Panc1 (cell line): ENCODE measurements around the gene PCBP4. TPM values are rescaled to one million over a fixed set of nuclear protein-coding genes. Genes with fewer than 3 reads are reported as not detected.

Source experiments
- ATAC-seq: fragments of 200-7000 bp; cut with Tn5 transposase; 2 replicates; pipeline ENCODE4 v1.9.1; 2020; ENCODE audit warnings: mild to moderate bottlenecking, moderate library complexity
- BruUV-seq: library from RNA; stranded (reverse); fragments of 400-500 nt; replicated peaks from 2 replicates; lab custom pipeline; 2021; lab: Mats Ljungman, UMichigan
- CTCF ChIA-PET: fragments of 300-600 bp; sonication (Branson Sonifier 250); formaldehyde crosslinking; loops from one replicate; lab custom pipeline; 2022; ENCODE audit warnings: antibody characterized with exemption; lab: Charles Lee
- POLR2A ChIA-PET: fragments of 300-600 bp; sonication (Branson Sonifier 250); formaldehyde crosslinking; loops from one replicate; lab custom pipeline; 2022; ENCODE audit warnings: antibody characterized with exemption; lab: Charles Lee
- DNase-seq: peaks from one replicate; pipeline ENCODE4 v3.0.0-alpha.2; 2010; ENCODE audit warnings: low read depth, low spot score
- H3K27ac ChIP-seq: 2 replicates; pipeline ENCODE4 v1.5.1; 2011; ENCODE audit warnings: mild to moderate bottlenecking, low read length, inconsistent platforms
- H3K27me3 ChIP-seq: fragments of 200-500 bp; sonication (Bioruptor generic); 2 replicates; pipeline ENCODE4 v1.6.0; 2014; ENCODE audit warnings: low read length, inconsistent platforms; ENCODE audit not compliant: control insufficient read depth, insufficient read depth
- H3K36me3 ChIP-seq: fragments of 200-500 bp; sonication (Bioruptor generic); 2 replicates; pipeline ENCODE4 v1.5.1; 2014; ENCODE audit warnings: inconsistent platforms, mild to moderate bottlenecking, low read length, moderate library complexity; ENCODE audit not compliant: control insufficient read depth, insufficient read depth
- H3K4me1 ChIP-seq: 2 replicates; pipeline ENCODE4 v1.5.1; 2011; ENCODE audit warnings: inconsistent platforms, mild to moderate bottlenecking, low read length, moderate library complexity; ENCODE audit not compliant: control insufficient read depth, insufficient read depth
- H3K4me3 ChIP-seq, 2 experiments: 2 replicates each; pipeline ENCODE4 v1.5.1; 2011 to 2012; ENCODE audit warnings: low read depth in 2 of 2, low read length in 2 of 2, mild to moderate bottlenecking in 2 of 2, inconsistent platforms in 1 of 2, moderate library complexity in 1 of 2
- H3K9me3 ChIP-seq: fragments of 200-500 bp; sonication (Bioruptor generic); 2 replicates; pipeline ENCODE4 v1.5.1; 2014; ENCODE audit warnings: low read depth, mild to moderate bottlenecking, inconsistent platforms, low read length, moderate library complexity; ENCODE audit not compliant: control insufficient read depth, insufficient read depth
- POLR2AphosphoS5 ChIP-seq: IDR thresholded peaks from 2 replicates; pipeline ENCODE4 v1.6.1; 2012; ENCODE audit warnings: mild to moderate bottlenecking, low read depth, low read length, moderate library complexity
- SIN3A ChIP-seq: IDR thresholded peaks from 2 replicates; pipeline ENCODE4 v1.6.1; 2012; ENCODE audit warnings: low read depth, mild to moderate bottlenecking, low read length, moderate library complexity, borderline replicate concordance; ENCODE audit not compliant: insufficient read depth
- TCF7L2 ChIP-seq: IDR thresholded peaks from 2 replicates; pipeline ENCODE4 v1.6.1; 2011; ENCODE audit warnings: mild to moderate bottlenecking, low read depth, low read length, inconsistent platforms
- in situ Hi-C: cut with HindIII; loops from 2 replicates; pipeline ENCODE4 v1.10.0; 2016; ENCODE audit warnings: low sequenced_read_pairs, low pct_unique_long_range_greater_than_20kb
- intact Hi-C: fragments of 100-400 bp; cut with micrococcal nuclease; formaldehyde crosslinking; loops from one replicate; pipeline ENCODE4 v1.10.0; 2022; ENCODE audit not compliant: unreplicated experiment
- total RNA-seq: library from RNA; stranded (reverse); gene quantifications from one replicate; pipeline ENCODE4 v1.2.1, GENCODE V29; 2021; ENCODE audit not compliant: unreplicated experiment
- TF ChIP-seq, protein P1 (sequence below), 2 experiments: IDR thresholded peaks; 2 replicates each; pipeline ENCODE4 v1.6.1; 2011 to 2012; ENCODE audit warnings: low read depth in 2 of 2, control low read depth in 1 of 2, low read length in 1 of 2, mild to moderate bottlenecking in 1 of 2, moderate library complexity in 1 of 2; ENCODE audit not compliant: insufficient read depth in 1 of 2
- TF ChIP-seq, protein P2 (sequence below): fragments of 450-650 bp; IDR thresholded peaks from 2 replicates; pipeline ENCODE4 v1.5.1; 2017; ENCODE audit warnings: mild to moderate bottlenecking

The PCBP4 gene
- total RNA-seq, 1 experiment from 2014 or later: 58.0 TPM

DNA sequence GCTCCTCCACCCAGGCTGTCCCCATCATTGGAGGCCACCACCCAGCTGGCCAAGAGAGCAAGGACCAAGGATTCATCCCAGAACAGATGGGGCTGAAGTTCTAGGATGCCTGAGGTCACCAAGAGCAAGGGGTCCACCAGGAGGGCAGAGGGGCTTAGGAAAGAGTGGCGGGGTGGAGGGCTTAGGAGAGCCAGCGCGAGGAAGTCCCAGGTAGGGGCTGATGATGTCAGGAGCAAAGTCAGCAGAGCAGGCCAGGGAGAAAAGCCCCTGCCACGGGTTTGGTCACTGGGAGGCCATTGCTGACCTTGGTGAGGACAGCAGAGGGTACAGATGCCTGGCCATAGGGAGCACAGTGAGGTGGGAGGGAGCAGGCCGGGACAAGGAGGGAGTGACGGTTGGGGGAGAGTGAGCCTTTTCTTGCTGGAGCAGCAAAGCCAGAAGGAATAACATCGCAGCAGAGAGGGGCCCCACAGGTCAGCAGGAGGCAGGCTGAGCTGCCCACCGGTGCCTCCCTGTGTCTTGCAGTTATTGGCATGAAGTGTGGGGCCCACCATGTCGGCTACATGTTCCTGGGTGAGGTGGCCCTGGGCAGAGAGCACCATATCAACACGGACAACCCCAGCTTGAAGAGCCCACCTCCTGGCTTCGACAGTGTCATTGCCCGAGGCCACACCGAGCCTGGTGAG lies 19.9 kb downstream of the PCBP4 start:
- CTCF ChIA-PET: no interaction called here
- intact Hi-C loops: no loop called here
- in situ Hi-C loops: no loop called here

DNA sequence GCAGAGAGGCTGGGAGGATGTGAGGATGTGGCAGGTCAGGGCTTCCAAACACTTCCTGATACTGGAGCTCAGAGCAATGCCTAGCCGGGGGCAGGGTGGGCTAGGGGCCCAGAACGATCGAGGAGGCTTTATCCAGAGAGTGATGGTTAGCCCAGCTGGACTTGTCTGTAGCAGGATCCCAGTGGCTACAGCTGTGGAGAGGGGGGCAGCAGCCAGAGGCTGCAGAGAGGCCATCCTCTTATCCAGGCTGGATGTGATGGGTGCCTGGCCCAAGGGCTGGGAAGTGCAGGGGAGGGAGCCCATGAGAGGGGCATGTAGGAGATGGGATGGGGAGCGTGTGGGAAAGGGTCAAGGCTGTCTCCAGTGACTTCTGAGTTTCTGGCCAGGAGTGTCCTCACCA lies 20.5 kb downstream of the PCBP4 start:
- no peaks in the 10 kb centered on the region for H3K9me3 ChIP-seq
- H3K27me3 ChIP-seq: no peaks in the 10 kb centered on the region
- no peak overlapping the region for H3K4me3 ChIP-seq
- TF ChIP-seq, protein P1, sequence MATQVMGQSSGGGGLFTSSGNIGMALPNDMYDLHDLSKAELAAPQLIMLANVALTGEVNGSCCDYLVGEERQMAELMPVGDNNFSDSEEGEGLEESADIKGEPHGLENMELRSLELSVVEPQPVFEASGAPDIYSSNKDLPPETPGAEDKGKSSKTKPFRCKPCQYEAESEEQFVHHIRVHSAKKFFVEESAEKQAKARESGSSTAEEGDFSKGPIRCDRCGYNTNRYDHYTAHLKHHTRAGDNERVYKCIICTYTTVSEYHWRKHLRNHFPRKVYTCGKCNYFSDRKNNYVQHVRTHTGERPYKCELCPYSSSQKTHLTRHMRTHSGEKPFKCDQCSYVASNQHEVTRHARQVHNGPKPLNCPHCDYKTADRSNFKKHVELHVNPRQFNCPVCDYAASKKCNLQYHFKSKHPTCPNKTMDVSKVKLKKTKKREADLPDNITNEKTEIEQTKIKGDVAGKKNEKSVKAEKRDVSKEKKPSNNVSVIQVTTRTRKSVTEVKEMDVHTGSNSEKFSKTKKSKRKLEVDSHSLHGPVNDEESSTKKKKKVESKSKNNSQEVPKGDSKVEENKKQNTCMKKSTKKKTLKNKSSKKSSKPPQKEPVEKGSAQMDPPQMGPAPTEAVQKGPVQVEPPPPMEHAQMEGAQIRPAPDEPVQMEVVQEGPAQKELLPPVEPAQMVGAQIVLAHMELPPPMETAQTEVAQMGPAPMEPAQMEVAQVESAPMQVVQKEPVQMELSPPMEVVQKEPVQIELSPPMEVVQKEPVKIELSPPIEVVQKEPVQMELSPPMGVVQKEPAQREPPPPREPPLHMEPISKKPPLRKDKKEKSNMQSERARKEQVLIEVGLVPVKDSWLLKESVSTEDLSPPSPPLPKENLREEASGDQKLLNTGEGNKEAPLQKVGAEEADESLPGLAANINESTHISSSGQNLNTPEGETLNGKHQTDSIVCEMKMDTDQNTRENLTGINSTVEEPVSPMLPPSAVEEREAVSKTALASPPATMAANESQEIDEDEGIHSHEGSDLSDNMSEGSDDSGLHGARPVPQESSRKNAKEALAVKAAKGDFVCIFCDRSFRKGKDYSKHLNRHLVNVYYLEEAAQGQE (IDR thresholded peaks at IDR 0.05; ENCODE audit: insufficient read depth in 1 of 2, low read depth in 2 of 2, low read length in 1 of 2): no peak
- TF ChIP-seq POLR2AphosphoS5: no peak
- TF ChIP-seq SIN3A: no peak
- TF ChIP-seq TCF7L2: no peak
- TF ChIP-seq, protein P2, sequence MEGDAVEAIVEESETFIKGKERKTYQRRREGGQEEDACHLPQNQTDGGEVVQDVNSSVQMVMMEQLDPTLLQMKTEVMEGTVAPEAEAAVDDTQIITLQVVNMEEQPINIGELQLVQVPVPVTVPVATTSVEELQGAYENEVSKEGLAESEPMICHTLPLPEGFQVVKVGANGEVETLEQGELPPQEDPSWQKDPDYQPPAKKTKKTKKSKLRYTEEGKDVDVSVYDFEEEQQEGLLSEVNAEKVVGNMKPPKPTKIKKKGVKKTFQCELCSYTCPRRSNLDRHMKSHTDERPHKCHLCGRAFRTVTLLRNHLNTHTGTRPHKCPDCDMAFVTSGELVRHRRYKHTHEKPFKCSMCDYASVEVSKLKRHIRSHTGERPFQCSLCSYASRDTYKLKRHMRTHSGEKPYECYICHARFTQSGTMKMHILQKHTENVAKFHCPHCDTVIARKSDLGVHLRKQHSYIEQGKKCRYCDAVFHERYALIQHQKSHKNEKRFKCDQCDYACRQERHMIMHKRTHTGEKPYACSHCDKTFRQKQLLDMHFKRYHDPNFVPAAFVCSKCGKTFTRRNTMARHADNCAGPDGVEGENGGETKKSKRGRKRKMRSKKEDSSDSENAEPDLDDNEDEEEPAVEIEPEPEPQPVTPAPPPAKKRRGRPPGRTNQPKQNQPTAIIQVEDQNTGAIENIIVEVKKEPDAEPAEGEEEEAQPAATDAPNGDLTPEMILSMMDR: no peak
- peaks cover 7% of the 10 kb centered on the region; the same call in 1 of the 2 replicates for H3K4me1 ChIP-seq
- DNase-seq (no peak), ATAC-seq (no peak)
- in situ Hi-C loops: no loop called here
- ChIA-PET CTCF (no interaction called here), POLR2A (interaction anchor here (0.6 kb wide), 1 partner anchor 11 kb away, joined by 3 read pairs; no protein-coding TSS in a partner anchor)
- no peaks in the 10 kb centered on the region; the same call in 1 of the 2 replicates for H3K36me3 ChIP-seq
- no peak overlapping the region for H3K27ac ChIP-seq
- no TSS peak for BruUV-seq
- intact Hi-C loops: no loop called here

More for the DNA sequence above, 19.9 kb downstream of the PCBP4 start:
- Histone ChIP-seq H3K4me1 (peaks cover 7% of the 10 kb centered on the region; the same call in 1 of the 2 replicates), H3K36me3 (no peaks in the 10 kb centered on the region; the same call in 1 of the 2 replicates), H3K27me3 (no peaks in the 10 kb centered on the region), H3K9me3 (no peaks in the 10 kb centered on the region), H3K27ac (no peak overlapping the region), H3K4me3 (no peak overlapping the region)
- DNase-seq: no peak
- no TSS peak for BruUV-seq
- TF ChIP-seq SIN3A (no peak), POLR2AphosphoS5 (no peak), TCF7L2 (no peak)
- TF ChIP-seq, protein P1 (IDR thresholded peaks at IDR 0.05; ENCODE audit: insufficient read depth in 1 of 2, low read depth in 2 of 2, low read length in 1 of 2): no peak
- TF ChIP-seq, protein P2: no peak
- no peak for ATAC-seq
- POLR2A ChIA-PET: no interaction called here
